Psoas muscle (tissue), 8 donors: ENCODE data around the gene AUTS2. TPM values are rescaled to one million over a fixed set of nuclear protein-coding genes. Genes with fewer than 3 reads are reported as not detected.

Experiments
- ATAC-seq, 4 donors: fragments of 200-7000 bp; cut with Tn5 transposase; one replicate each; pipeline ENCODE4 v1.9.1; 2020; ENCODE audit warnings: moderate library complexity in 3 of 4, mild to moderate bottlenecking in 2 of 4
- DNase-seq, 2 donors: peaks; one replicate each; pipeline ENCODE4 v3.0.0-alpha.2; 2020
- H3K27ac ChIP-seq: fragments of 200-600 bp; one replicate; pipeline ENCODE4 v1.8.0; 2022
- H3K27me3 ChIP-seq, 3 donors: fragments of 200-600 bp in 1 of 3; one replicate each; pipeline versions ENCODE4 v1.6.1 to v1.8.0; 2013 to 2022; ENCODE audit warnings: low read length in 2 of 3, mild to moderate bottlenecking in 2 of 3, moderate library complexity in 1 of 3; ENCODE audit not compliant: insufficient read depth in 3 of 3
- H3K36me3 ChIP-seq, 2 donors: fragments of 200-600 bp in 1 of 2; one replicate each; pipeline versions ENCODE4 v1.6.1 to v1.8.0; 2013 to 2022; ENCODE audit warnings: low read depth in 1 of 2, mild to moderate bottlenecking in 1 of 2, moderate library complexity in 1 of 2; ENCODE audit not compliant: insufficient read depth in 1 of 2
- H3K4me1 ChIP-seq: fragments of 200-600 bp; one replicate; pipeline ENCODE4 v1.8.0; 2022
- H3K4me3 ChIP-seq: fragments of 200-600 bp; one replicate; pipeline ENCODE4 v1.8.0; 2022; ENCODE audit warnings: mild to moderate bottlenecking
- H3K9me3 ChIP-seq: fragments of 200-600 bp; one replicate; pipeline ENCODE4 v1.8.0; 2022
- WGBS, 3 donors: extraction: QIAGEN DNeasy Blood & Tissue Kit; methylation state at CpG; one replicate each; pipeline versions ENCODE4 v1.1.6 to v1.1.7; 2013; 5-methylcytosine and 5-hydroxymethylcytosine counted together
- intact Hi-C, 2 donors: fragments of 100-400 bp; cut with DNase I; formaldehyde crosslinking; loops; one replicate each; pipeline versions ENCODE4 v1.11.0 to v1.14.2; 2022
- polyA plus RNA-seq, 3 donors: library from polyadenylated mRNA; stranded (reverse); fragments of 200-250 nt; gene quantifications; one replicate each; pipeline ENCODE4 v1.2.3, GENCODE V29; 2013
- total RNA-seq, 4 donors: library from RNA; stranded (reverse); fragmentation: NEBNext Ultra II Directional in 2 of 4; extraction: Animal tissue kit (Norgen Biotek cat#: 25700) in 2 of 4; gene quantifications; one replicate each; pipeline versions ENCODE4 v1.2.1 to v1.2.4, GENCODE V29; 2021 to 2023
- TF ChIP-seq, protein P1 (sequence below): fragments of 200-600 bp; IDR thresholded peaks from one replicate; pipeline ENCODE4 v1.8.0; 2022; ENCODE audit warnings: antibody characterized with exemption
- donor health status: healthy with polysubstance abuse.
- donor health status: DM: no; HTN: no; CAD: no; lungs with moderate emphysema.
- donor health status: Bipolar disorder and iron deficiency.
- donor health status: healthy.
- donor health status: DM: yes; HTN: yes; CAD: no.
- donor health status: DM: no; HTN: no; CAD: no.
- donor health status: DM: no; HTN: no; CAD: no.
- donor health status: DM: yes; HTN: yes; CAD: no.

Gene AUTS2
- total and polyA plus RNA-seq, 7 donors: 5.0 to 33.5 (median 14.3) TPM

GRCh38 chr7:70352088-70352487 lies 753.8 kb downstream of the AUTS2 start:
- H3K27me3 ChIP-seq: no peaks in the 10 kb centered on the region
- no peak for DNase-seq
- 92 to 97% (median 92%) methylated on average over 4 of the region's 4 CpGs for whole genome bisulfite sequencing, 3 donors
- no peak overlapping the region for H3K27ac ChIP-seq
- no peaks in the 10 kb centered on the region for H3K36me3 ChIP-seq
- intact Hi-C loops: no loop called here
- no peak overlapping the region for H3K4me3 ChIP-seq
- TF ChIP-seq, protein P1, sequence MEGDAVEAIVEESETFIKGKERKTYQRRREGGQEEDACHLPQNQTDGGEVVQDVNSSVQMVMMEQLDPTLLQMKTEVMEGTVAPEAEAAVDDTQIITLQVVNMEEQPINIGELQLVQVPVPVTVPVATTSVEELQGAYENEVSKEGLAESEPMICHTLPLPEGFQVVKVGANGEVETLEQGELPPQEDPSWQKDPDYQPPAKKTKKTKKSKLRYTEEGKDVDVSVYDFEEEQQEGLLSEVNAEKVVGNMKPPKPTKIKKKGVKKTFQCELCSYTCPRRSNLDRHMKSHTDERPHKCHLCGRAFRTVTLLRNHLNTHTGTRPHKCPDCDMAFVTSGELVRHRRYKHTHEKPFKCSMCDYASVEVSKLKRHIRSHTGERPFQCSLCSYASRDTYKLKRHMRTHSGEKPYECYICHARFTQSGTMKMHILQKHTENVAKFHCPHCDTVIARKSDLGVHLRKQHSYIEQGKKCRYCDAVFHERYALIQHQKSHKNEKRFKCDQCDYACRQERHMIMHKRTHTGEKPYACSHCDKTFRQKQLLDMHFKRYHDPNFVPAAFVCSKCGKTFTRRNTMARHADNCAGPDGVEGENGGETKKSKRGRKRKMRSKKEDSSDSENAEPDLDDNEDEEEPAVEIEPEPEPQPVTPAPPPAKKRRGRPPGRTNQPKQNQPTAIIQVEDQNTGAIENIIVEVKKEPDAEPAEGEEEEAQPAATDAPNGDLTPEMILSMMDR: no peak
- H3K9me3 ChIP-seq: no peaks in the 10 kb centered on the region
- no peak for ATAC-seq
- H3K4me1 ChIP-seq: peaks cover 4% of the 10 kb centered on the region

- no peak overlapping the region for H3K27ac ChIP-seq
- WGBS, 3 donors: 83 to 87% (median 86%) methylated on average over 2 of the region's 2 CpGs
- no peaks in the 10 kb centered on the region for H3K36me3 ChIP-seq
- intact Hi-C loops: no loop called here
- H3K27me3 ChIP-seq: no peaks in the 10 kb centered on the region
- TF ChIP-seq, protein P1: no peak
- peaks cover 4% of the 10 kb centered on the region for H3K4me1 ChIP-seq
- no peak for DNase-seq
- no peak for ATAC-seq
- no peaks in the 10 kb centered on the region for H3K9me3 ChIP-seq
- no peak overlapping the region for H3K4me3 ChIP-seq
Observed at GRCh38 chr7:70352906-70353305, 754.6 kb downstream of the AUTS2 start.

- WGBS, 3 donors: 59 to 84% (median 82%) methylated on average over 2 of the region's 2 CpGs
- TF ChIP-seq, protein P1: no peak
- H3K36me3 ChIP-seq: no peaks in the 10 kb centered on the region
- peaks cover 4% of the 10 kb centered on the region for H3K4me1 ChIP-seq
- ATAC-seq (no peak), DNase-seq (no peak)
- H3K4me3 ChIP-seq: no peak overlapping the region
- no peaks in the 10 kb centered on the region for H3K27me3 ChIP-seq
- no peak overlapping the region for H3K27ac ChIP-seq
- H3K9me3 ChIP-seq: no peaks in the 10 kb centered on the region
- intact Hi-C loops: no loop called here
Observed at GRCh38 chr7:70353330-70353945, 755.2 kb downstream of the AUTS2 start.

DNA sequence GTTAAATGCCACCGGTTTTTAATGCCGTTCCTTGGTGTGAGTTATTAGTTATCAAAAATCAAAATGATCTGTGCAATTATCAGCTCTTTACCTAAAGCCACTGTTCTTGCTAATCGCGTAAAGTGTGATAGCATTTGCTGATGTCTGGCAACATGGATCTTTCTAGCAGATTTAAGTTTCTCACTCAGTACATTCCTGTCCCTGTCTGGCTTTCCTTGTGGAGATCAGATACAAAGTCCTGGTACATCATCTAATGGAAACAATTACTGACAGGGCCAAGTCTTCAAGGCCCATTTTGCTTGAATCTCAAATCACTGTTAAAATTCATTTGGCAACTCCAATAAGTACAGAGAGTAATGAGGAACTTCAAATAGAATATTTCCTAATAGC lies 755.7 kb downstream of the AUTS2 start:
- intact Hi-C loops: no loop called here
- H3K27ac ChIP-seq: no peak overlapping the region

More for the DNA sequence above, 755.7 kb downstream of the AUTS2 start:
- no peak for DNase-seq
- Histone ChIP-seq H3K9me3 (no peaks in the 10 kb centered on the region), H3K4me3 (no peak overlapping the region), H3K36me3 (no peaks in the 10 kb centered on the region), H3K4me1 (peaks cover 4% of the 10 kb centered on the region), H3K27me3 (no peaks in the 10 kb centered on the region)
- ATAC-seq: no peak
- 96 to 98% (median 97%) methylated on average over 4 of the region's 4 CpGs for WGBS, 3 donors
- TF ChIP-seq, protein P1: no peak
